Kidney (tissue), 14 donors: ENCODE data around the gene SPEG. TPM values are rescaled to one million over a fixed set of nuclear protein-coding genes. Genes with fewer than 3 reads are reported as not detected.

Source experiments
- DNase-seq, 5 donors: peaks; one replicate each; pipeline ENCODE4 v3.0.0-alpha.2; 2013 to 2020
- FAIRE-seq: peaks from 2 replicates; lab custom pipeline; 2012; peaks lifted over from hg19 to GRCh38; lab: Jason Lieb, UNC
- H3K27ac ChIP-seq, 2 donors: one replicate each; pipeline ENCODE4 v1.7.0; 2013; ENCODE audit warnings: low read depth in 2 of 2, low read length in 2 of 2, inconsistent platforms in 1 of 2
- H3K27me3 ChIP-seq: one replicate; pipeline ENCODE4 v1.7.1; 2013; ENCODE audit warnings: low read length, inconsistent platforms; ENCODE audit not compliant: control insufficient read depth, insufficient read depth
- H3K36me3 ChIP-seq, 3 donors: one replicate each; pipeline versions ENCODE4 v1.7.0 to v1.7.1; 2013; ENCODE audit warnings: low read length in 3 of 3, control low read depth in 1 of 3, inconsistent platforms in 1 of 3; ENCODE audit not compliant: insufficient read depth in 3 of 3, control insufficient read depth in 2 of 3
- H3K4me1 ChIP-seq, 3 donors: one replicate each; pipeline versions ENCODE4 v1.7.0 to v1.7.1; 2013; ENCODE audit warnings: low read length in 3 of 3, inconsistent platforms in 1 of 3, low read depth in 1 of 3; ENCODE audit not compliant: control insufficient read depth in 2 of 3, insufficient read depth in 2 of 3
- H3K4me3 ChIP-seq, 3 donors: one replicate each; pipeline versions ENCODE4 v1.7.0 to v1.8.1; 2013; ENCODE audit warnings: low read length in 3 of 3, control low read depth in 1 of 3, inconsistent platforms in 1 of 3
- H3K9ac ChIP-seq, 3 donors: one replicate each; pipeline versions ENCODE4 v1.7.0 to v1.7.1; 2013; ENCODE audit warnings: low read length in 3 of 3, control low read depth in 1 of 3, inconsistent platforms in 1 of 3
- H3K9me3 ChIP-seq, 3 donors: one replicate each; pipeline versions ENCODE4 v1.7.0 to v1.7.1; 2013; ENCODE audit warnings: low read length in 3 of 3, control low read depth in 1 of 3, inconsistent platforms in 1 of 3; ENCODE audit not compliant: control insufficient read depth in 2 of 3, insufficient read depth in 1 of 3
- intact Hi-C: fragments of 100-400 bp; cut with DNase I; formaldehyde crosslinking; loops from one replicate; pipeline ENCODE4 v1.11.1; 2022
- polyA plus RNA-seq: library from polyadenylated mRNA; stranded (reverse); fragments of 350-450 nt; fragmentation: Illumina TruSeq; extraction: RNeasy Lipid Tissue Mini Kit (QIAGEN cat#74804); gene quantifications from one replicate; pipeline ENCODE4 v1.2.3, GENCODE V29; 2014; ENCODE audit warnings: low read depth, low replicate concordance; ENCODE audit not compliant: insufficient read depth
- total RNA-seq: library from RNA; stranded (reverse); fragmentation: NEBNext Ultra II Directional; extraction: Animal tissue kit (Norgen Biotek cat#: 25700); gene quantifications from one replicate; pipeline ENCODE4 v1.2.1, GENCODE V29; 2021
- TF ChIP-seq, protein P1 (sequence below): IDR thresholded peaks from 3 replicates; pipeline ENCODE4 v1.5.1; 2012; ENCODE audit warnings: mild to moderate bottlenecking, moderate library complexity, borderline replicate concordance; ENCODE audit not compliant: insufficient read depth; ENCODE audit errors: extremely low read depth
- donor health status: control.
- donor health status: control.
- donor health status: control.
- donor health status: control.
- donor health status: control.
- donor health status: DM: yes; HTN: yes; CAD: no.
- donor health status: Normal renal cell carcinoma (clear cell type).

Gene SPEG
- total and polyA plus RNA-seq, 2 donors from 2014 or later = 13.1 to 26.6 TPM

GRCh38 chr2:219385958-219386520, 48.6 kb upstream of the SPEG start:
- no peak for FAIRE-seq
- H3K9ac ChIP-seq = no peak overlapping the region
- intact Hi-C loops = no loop called here
- H3K36me3 ChIP-seq = peaks cover 10 to 51% (median 32%) of the 10 kb centered on the region in 3 donors
- no peak overlapping the region for H3K4me3 ChIP-seq
- H3K27me3 ChIP-seq = no peaks in the 10 kb centered on the region
- DNase-seq = peak in 1 of 5 donors; percentile 76
- no peaks in the 10 kb centered on the region for H3K9me3 ChIP-seq
- TF ChIP-seq, protein P1, sequence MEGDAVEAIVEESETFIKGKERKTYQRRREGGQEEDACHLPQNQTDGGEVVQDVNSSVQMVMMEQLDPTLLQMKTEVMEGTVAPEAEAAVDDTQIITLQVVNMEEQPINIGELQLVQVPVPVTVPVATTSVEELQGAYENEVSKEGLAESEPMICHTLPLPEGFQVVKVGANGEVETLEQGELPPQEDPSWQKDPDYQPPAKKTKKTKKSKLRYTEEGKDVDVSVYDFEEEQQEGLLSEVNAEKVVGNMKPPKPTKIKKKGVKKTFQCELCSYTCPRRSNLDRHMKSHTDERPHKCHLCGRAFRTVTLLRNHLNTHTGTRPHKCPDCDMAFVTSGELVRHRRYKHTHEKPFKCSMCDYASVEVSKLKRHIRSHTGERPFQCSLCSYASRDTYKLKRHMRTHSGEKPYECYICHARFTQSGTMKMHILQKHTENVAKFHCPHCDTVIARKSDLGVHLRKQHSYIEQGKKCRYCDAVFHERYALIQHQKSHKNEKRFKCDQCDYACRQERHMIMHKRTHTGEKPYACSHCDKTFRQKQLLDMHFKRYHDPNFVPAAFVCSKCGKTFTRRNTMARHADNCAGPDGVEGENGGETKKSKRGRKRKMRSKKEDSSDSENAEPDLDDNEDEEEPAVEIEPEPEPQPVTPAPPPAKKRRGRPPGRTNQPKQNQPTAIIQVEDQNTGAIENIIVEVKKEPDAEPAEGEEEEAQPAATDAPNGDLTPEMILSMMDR = no peak
- no peak overlapping the region for H3K27ac ChIP-seq
- peaks cover 0 to 13% (median 0%) of the 10 kb centered on the region in 3 donors for H3K4me1 ChIP-seq

- peak in 2 of 5 donors; percentile 32 to 79 for DNase-seq
- FAIRE-seq = no peak
- Histone ChIP-seq H3K36me3 (peaks cover 10 to 44% (median 26%) of the 10 kb centered on the region in 3 donors), H3K4me1 (peaks cover 0 to 13% (median 0%) of the 10 kb centered on the region in 3 donors), H3K9me3 (no peaks in the 10 kb centered on the region), H3K27ac (peak overlapping the region; percentile 93 to 95), H3K9ac (peak overlapping the region; percentile 55 to 92 (median 79)), H3K4me3 (peak overlapping the region; percentile 68 to 87 (median 74)), H3K27me3 (no peaks in the 10 kb centered on the region)
- TF ChIP-seq, protein P1 = no peak
- intact Hi-C loops = no loop called here
Observed at GRCh38 chr2:219386532-219387280, 47.9 kb upstream of the SPEG start.

DNA sequence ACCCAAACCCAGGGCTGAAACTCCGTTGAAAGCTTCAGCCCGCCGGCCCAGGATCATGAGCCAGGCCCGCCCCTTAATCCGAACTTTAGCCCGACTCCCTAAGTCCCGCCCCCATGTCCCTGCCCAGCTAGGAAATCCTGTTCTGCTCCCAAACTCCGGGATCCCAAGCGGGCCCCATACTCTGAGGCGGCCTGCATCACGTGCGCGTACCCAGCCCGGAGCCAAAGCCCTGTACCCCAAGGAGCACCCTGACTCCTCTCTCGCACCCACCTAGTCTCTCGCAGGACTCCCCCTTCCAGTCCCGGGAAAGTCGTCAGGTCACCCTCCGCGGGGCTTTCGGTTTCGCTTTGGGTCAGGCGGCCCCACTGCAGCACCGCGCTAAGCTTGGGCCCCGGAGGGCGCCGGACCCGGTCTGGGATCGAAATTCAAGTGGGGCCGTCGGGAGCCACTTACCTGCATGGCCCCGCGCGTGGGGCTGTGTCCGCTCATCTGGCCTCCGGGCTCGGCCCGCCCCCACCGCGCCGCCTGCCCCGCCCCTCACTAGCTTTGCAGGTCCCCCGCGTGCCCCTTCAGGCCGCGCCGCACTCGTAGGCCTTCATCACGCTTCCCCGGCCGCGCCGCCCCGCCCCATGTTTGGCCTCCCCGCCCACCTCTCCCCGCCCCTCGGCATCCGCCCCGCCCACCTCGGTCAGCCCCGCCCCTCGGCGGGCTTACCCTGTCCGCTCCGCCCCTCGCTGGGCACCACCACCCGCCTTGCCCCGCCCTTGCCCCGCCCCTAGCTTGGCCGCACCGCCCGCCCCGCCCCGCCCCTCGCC, 47.1 kb upstream of the SPEG start, which contains the start of gene DNPEP:
Gene DNPEP (minus strand): TSS at position 607 of the 815 bp plus-strand sequence. CDS start 118 bp downstream, at position 489.
- Histone ChIP-seq H3K27ac (peak within 1 kb of the TSS; percentile 93 to 95), H3K27me3 (no peaks in the 10 kb centered on the region), H3K4me1 (peaks cover 0 to 13% (median 0%) of the 10 kb centered on the region in 3 donors), H3K9me3 (no peaks in the 10 kb centered on the region), H3K9ac (peak within 1 kb of the TSS; percentile 55 to 92 (median 79)), H3K4me3 (peak within 1 kb of the TSS; percentile 68 to 87 (median 74)), H3K36me3 (peaks cover 10 to 36% (median 19%) of the 10 kb centered on the region in 3 donors)
- DNase-seq (peak; percentile 82 to 99 (median 95)), FAIRE-seq (no peak)
- intact Hi-C loops = no loop called here
- TF ChIP-seq, protein P1 = no peak
